Measurements from ENCODE around the gene HDLBP.
"Not testable (repeated sequence)": the region's sequence is repeated elsewhere in the genome, so short reads cannot be mapped to it uniquely, and the experiment has no call there.

The HDLBP gene

GRCh38 chr2:241207151-241207550 is 108.3 kb downstream of the HDLBP start:
- FAIRE-seq = no peak

DNA sequence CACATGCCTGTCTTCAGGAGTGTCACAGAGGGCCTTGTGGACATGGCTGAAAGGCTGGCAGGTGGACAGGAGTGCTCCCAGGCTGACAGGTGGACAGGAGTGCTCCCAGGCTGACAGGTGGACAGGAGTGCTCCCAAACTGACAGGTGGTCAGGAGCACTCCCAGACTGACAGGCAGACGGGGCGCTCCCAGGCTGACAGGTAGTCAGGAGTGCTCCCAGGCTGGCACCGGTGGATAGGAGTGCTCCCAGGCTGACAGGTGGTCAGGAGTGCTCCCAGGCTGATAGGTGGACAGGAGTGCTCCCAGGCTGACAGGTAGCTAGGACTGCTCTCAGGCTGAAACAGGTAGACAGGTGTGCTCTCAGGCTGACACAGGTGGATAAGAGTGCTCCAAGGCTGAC is 110.4 kb downstream of the HDLBP start:
- no peak for FAIRE-seq

DNA sequence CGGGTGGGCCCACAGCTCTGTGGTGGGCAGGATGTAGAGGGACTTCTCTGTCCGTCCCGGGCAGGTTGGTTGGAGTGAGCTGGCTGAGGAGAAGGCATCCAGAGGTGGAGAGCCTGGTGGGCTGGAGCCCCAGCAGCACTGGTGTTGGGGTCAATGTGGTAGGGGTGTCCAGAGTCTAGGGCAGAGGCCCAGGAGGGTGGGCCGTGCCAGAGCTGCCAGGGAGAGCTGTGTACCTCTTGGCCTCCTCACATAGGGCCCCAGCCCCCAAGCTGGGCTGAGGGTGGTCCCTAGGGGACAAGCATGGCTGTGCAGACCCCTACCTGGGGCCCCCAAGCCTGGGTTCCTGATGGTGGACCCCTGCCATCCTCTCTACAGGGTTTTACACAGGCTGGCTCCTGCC is 111.0 kb downstream of the HDLBP start:
- FAIRE-seq = no peak

DNA sequence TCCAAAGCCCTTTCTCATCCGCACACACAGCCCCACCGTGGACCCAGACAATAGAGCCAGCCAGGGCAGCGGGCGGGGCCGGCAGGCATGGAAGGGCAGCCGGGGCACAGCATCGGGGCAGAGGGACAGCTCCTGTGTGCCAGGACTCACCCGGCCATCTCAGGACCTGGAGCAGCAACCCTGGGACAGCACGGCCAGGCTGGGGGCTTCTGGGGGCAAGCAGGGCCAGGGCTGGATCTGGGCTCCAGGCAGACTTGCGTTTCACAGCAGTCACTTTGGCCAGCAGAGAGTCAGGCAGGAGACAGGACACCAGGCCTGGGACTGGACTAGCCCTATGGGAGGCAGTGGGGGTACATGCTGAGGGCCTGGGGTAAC is 111.5 kb downstream of the HDLBP start:
- FAIRE-seq = no peak

DNA sequence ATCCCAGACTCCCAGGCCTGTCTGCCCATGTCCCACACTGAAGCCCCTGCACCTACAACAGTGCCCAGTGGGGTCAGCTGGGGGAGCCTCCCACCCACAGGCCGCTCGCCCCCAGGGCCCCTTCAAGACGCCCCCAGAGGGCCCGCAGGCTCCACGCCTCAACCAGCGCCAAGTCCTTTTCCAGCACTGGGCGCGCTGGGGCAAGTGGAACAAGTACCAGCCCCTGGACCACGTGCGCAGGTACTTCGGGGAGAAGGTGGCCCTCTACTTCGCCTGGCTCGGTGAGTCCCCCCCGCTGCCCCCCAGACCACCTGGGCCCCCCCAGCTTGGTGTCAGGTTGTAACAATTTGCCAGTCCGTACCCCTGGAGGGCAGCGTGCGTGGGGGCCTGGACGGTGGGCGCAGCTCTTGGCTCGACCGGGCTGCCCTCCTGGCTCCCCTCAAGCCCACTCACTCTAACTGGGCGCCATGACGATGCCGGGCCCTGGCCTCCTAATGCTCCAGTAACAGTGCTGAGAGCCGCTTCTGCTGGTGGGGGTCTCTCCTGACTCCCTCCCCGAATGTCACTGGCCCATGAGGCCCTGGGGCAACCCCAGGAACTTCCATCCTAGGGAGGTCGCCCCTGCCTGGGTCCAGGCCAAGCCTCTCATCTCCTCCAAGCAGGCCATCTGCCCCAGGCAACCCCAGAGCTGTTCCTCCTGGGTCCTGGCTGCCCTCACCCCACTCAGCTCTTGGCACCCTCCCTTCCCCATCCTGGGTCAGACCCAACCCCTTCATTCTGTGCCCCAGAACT is 112.1 kb downstream of the HDLBP start:
- FAIRE-seq = no peak

DNA sequence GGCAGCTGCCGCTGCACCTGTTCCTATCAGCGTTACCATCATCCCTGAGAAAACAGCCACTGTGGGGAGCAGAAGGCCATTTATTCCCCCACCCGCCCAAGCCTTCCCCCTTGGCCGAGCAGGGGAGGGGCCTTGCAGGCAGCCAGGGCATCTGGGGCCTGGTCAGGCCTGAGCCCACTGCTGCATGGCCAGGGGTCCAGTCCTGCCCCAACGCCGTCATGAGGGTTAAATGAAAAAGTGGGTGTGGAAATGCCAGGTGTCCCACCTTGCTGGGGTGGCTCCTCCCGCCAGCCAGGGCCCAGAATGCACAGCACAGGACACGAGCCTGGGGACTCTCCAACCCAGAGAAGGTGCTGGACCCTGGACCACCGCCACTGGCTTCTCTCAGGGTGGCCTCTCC is 112.8 kb downstream of the HDLBP start:
- FAIRE-seq = no peak

GRCh38 chr2:241202268-241202585 is 113.2 kb downstream of the HDLBP start:
- no peak for FAIRE-seq

GRCh38 chr2:241201445-241202267 is 113.8 kb downstream of the HDLBP start:
- no peak for FAIRE-seq

GRCh38 chr2:241200822-241201395 is 114.6 kb downstream of the HDLBP start:
- FAIRE-seq = no peak

DNA sequence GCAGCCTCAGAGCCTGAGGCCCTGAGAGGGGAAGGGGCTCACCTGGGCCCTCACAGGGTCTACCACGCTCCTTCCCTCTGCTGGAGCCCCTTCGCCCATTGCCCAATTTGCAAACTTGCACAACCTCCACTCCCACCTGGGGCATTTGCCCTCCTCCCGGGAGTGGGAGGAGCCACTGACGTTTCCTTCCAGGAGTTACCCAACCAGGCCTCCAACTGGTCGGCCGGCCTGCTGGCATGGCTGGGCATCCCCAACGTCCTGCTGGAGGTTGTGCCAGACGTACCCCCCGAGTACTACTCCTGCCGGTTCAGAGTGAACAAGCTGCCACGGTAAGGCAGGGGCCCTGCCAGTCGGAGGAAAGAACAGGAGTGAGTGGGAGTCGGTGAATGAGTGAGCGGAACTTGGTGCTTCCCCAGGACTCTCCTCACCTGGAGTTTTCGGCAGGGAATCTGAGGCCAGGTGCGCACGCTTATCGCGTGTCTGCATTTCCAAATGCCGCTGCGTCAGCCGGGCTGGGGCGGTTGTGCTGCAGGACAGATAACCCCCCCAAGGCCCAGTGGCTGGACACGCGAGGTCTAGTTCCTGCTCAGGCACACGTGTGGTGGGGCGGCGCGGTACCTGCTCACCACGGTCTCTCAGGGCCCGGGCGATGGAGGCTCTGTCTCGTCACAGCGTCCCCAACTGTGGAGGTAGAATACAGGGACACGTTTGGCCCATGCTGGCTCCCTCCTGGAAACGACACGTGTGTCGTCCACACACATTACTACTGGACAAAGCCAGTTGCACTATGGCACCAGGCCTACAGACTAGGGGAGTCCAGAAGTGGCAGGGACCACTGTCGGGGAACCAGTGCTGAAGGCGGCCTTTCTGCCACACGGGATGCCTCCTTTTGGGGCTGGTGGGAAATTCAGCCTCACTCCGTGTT is 115.3 kb downstream of the HDLBP start:
- no peak for FAIRE-seq

- no peak for FAIRE-seq
Measured at GRCh38 chr2:241199286-241199685, 116.2 kb downstream of the HDLBP start.

DNA sequence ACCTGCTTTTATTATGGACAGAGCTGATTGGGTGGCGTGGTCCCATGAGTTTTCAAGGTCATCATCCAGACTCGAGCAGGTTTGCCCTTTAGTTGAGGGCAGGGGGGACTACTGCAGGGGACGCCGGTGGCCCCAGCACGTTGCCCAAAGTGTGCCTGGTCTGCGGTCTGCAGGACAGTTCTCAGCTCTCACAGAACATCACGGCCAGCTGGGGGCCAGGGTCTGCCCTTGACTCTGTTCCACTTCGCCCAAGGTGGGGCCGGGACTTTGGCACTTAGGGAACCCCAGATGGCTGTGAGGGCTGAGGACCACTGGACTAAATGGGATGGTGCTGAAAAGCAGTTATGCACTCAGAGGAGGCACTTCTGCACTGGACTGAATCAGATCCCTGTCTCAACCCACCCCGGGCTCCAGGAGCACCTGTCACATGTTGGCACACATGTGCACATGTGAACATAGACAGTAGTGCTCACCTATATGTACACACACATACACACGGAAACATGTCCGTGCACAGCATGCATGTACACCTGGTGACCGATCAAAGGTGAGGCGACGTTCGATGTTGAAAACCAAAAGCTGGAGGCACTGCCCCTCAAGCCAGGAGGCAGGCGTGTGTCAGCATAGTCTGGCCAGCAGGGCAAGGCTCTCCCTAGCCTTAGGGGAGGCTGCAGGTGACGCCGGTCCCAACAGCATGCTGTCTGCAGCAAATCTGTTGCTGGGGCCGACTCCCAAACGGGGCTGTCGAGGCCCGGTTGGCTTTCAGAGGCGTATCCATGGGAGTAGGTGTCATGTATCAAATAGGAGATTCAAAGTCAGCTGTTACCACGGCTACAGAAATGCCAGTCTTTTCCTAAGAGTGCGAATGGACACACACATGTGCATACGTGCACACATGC is 116.8 kb downstream of the HDLBP start:
- FAIRE-seq = no peak

GRCh38 chr2:241197947-241198346 is 117.5 kb downstream of the HDLBP start:
- FAIRE-seq = no peak

GRCh38 chr2:241197246-241197645 is 118.2 kb downstream of the HDLBP start:
- FAIRE-seq = not testable (repeated sequence)

GRCh38 chr2:241195506-241196130 is 119.9 kb downstream of the HDLBP start:
- FAIRE-seq = no peak

- no peak for FAIRE-seq
Measured at GRCh38 chr2:241194811-241195210, 120.7 kb downstream of the HDLBP start.

GRCh38 chr2:241193271-241193670 is 122.2 kb downstream of the HDLBP start:
- FAIRE-seq = no peak

- FAIRE-seq = no peak
Measured at GRCh38 chr2:241191081-241191480, 124.4 kb downstream of the HDLBP start.

- no peak for FAIRE-seq
Measured at GRCh38 chr2:241190291-241190981, 125.0 kb downstream of the HDLBP start.

- FAIRE-seq = no peak
Measured at GRCh38 chr2:241189856-241190201, 125.6 kb downstream of the HDLBP start.
